NT2/D1 (cell line): ENCODE results near the gene CCDC80.
"Not testable (repeated sequence)": the region's sequence is repeated elsewhere in the genome, so short reads cannot be mapped to it uniquely, and the experiment has no call there.

Source experiments
- DNase-seq: peaks from one replicate; pipeline ENCODE4 v3.0.0-alpha.2; 2011; ENCODE audit warnings: low read depth, low spot score
- H3K27me3 ChIP-seq: 2 replicates; pipeline ENCODE4 v1.6.0; 2011; ENCODE audit warnings: mild to moderate bottlenecking; ENCODE audit not compliant: insufficient read length, insufficient read depth
- H3K36me3 ChIP-seq: 2 replicates; pipeline ENCODE4 v1.6.1; 2011; ENCODE audit warnings: mild to moderate bottlenecking, low read length, mixed read lengths; ENCODE audit not compliant: insufficient read depth, insufficient read length
- H3K4me1 ChIP-seq: 2 replicates; pipeline ENCODE4 v1.5.1; 2011; ENCODE audit not compliant: insufficient read depth, insufficient read length
- H3K4me3 ChIP-seq: 2 replicates; pipeline ENCODE4 v1.5.1; 2011; ENCODE audit warnings: low read depth; ENCODE audit not compliant: insufficient read length
- H3K9ac ChIP-seq: 2 replicates; pipeline ENCODE4 v1.6.0; 2011; ENCODE audit warnings: low read depth; ENCODE audit not compliant: insufficient read length
- H3K9me3 ChIP-seq: 2 replicates; pipeline ENCODE4 v1.5.1; 2011; ENCODE audit warnings: mild to moderate bottlenecking, low read length; ENCODE audit not compliant: insufficient read depth
- SUZ12 ChIP-seq: IDR thresholded peaks from 2 replicates; pipeline ENCODE4 v1.6.1; 2011; ENCODE audit not compliant: insufficient read length, insufficient read depth; ENCODE audit errors: extremely low read depth
- YY1 ChIP-seq: IDR thresholded peaks from 2 replicates; pipeline ENCODE4 v1.6.1; 2011; ENCODE audit not compliant: insufficient read length, insufficient read depth
- ZNF274 ChIP-seq: IDR thresholded peaks from 2 replicates; pipeline ENCODE4 v1.6.1; 2011; ENCODE audit warnings: mild to moderate bottlenecking, low read depth, low read length

Gene CCDC80

GRCh38 chr3:112583105-112583504, 57.8 kb downstream of the CCDC80 start:
- TF ChIP-seq YY1 (no peak), ZNF274 (no peak), SUZ12 (no peak)
- H3K4me1 ChIP-seq, result no peaks in the 10 kb centered on the region
- no peak overlapping the region for H3K9ac ChIP-seq
- DNase-seq, result no peak
- no peaks in the 10 kb centered on the region for H3K9me3 ChIP-seq
- H3K4me3 ChIP-seq, result no peak overlapping the region
- H3K27me3 ChIP-seq, result no peaks in the 10 kb centered on the region
- H3K36me3 ChIP-seq, result peaks cover 36% of the 10 kb centered on the region

- peak; percentile 39 for DNase-seq
- H3K9me3 ChIP-seq, result no peaks in the 10 kb centered on the region
- peaks cover 36% of the 10 kb centered on the region for H3K36me3 ChIP-seq
- no peak for TF ChIP-seq ZNF274
- TF ChIP-seq SUZ12, result no peak
- no peak for TF ChIP-seq YY1
- H3K9ac ChIP-seq, result no peak overlapping the region
- H3K4me1 ChIP-seq, result no peaks in the 10 kb centered on the region
- H3K4me3 ChIP-seq, result no peak overlapping the region
- no peaks in the 10 kb centered on the region for H3K27me3 ChIP-seq
Observed at GRCh38 chr3:112582244-112582874, 58.6 kb downstream of the CCDC80 start.

GRCh38 chr3:112579697-112580096, 61.2 kb downstream of the CCDC80 start:
- TF ChIP-seq YY1, result no peak
- TF ChIP-seq SUZ12, result no peak
- TF ChIP-seq ZNF274, result no peak
- no peaks in the 10 kb centered on the region for H3K9me3 ChIP-seq
- H3K36me3 ChIP-seq, result peaks cover 33% of the 10 kb centered on the region
- DNase-seq, result no peak
- no peaks in the 10 kb centered on the region for H3K27me3 ChIP-seq
- H3K4me3 ChIP-seq, result no peak overlapping the region
- no peak overlapping the region for H3K9ac ChIP-seq
- no peaks in the 10 kb centered on the region for H3K4me1 ChIP-seq

- Histone ChIP-seq H3K36me3 (peaks cover 33% of the 10 kb centered on the region), H3K9me3 (no peaks in the 10 kb centered on the region), H3K4me1 (no peaks in the 10 kb centered on the region)
Observed at GRCh38 chr3:112579232-112579631, 61.7 kb downstream of the CCDC80 start.

GRCh38 chr3:112572701-112573100, 68.2 kb downstream of the CCDC80 start:
- no peaks in the 10 kb centered on the region for H3K4me1 ChIP-seq
- no peak overlapping the region for H3K4me3 ChIP-seq
- no peaks in the 10 kb centered on the region for H3K9me3 ChIP-seq
- no peak for TF ChIP-seq ZNF274
- no peak for TF ChIP-seq SUZ12
- no peak for TF ChIP-seq YY1
- H3K9ac ChIP-seq, result no peak overlapping the region
- no peaks in the 10 kb centered on the region for H3K27me3 ChIP-seq
- peaks cover 71% of the 10 kb centered on the region for H3K36me3 ChIP-seq
- DNase-seq, result no peak

More at GRCh38 chr3:112579232-112579631, 61.7 kb downstream of the CCDC80 start:
- Histone ChIP-seq H3K4me3 (no peak overlapping the region), H3K27me3 (no peaks in the 10 kb centered on the region), H3K9ac (no peak overlapping the region)
- TF ChIP-seq ZNF274 (no peak), SUZ12 (no peak), YY1 (no peak)
- no peak for DNase-seq

GRCh38 chr3:112569265-112569664, 71.7 kb downstream of the CCDC80 start:
- TF ChIP-seq ZNF274, result no peak
- no peak for TF ChIP-seq YY1
- TF ChIP-seq SUZ12, result no peak
- no peak for DNase-seq
- Histone ChIP-seq H3K4me3 (no peak overlapping the region), H3K4me1 (no peaks in the 10 kb centered on the region), H3K36me3 (peaks cover 61% of the 10 kb centered on the region), H3K9me3 (no peaks in the 10 kb centered on the region), H3K27me3 (no peaks in the 10 kb centered on the region), H3K9ac (no peak overlapping the region)

- Histone ChIP-seq H3K27me3 (no peaks in the 10 kb centered on the region), H3K4me1 (no peaks in the 10 kb centered on the region), H3K36me3 (peaks cover 55% of the 10 kb centered on the region), H3K9me3 (no peaks in the 10 kb centered on the region), H3K4me3 (no peak overlapping the region), H3K9ac (no peak overlapping the region)
- no peak for TF ChIP-seq SUZ12
- TF ChIP-seq ZNF274, result no peak
- no peak for TF ChIP-seq YY1
- DNase-seq, result no peak
Observed at GRCh38 chr3:112568642-112569041, 72.3 kb downstream of the CCDC80 start.

- no peak for TF ChIP-seq SUZ12
- no peak for TF ChIP-seq YY1
- no peak for TF ChIP-seq ZNF274
- no peak for DNase-seq
- Histone ChIP-seq H3K4me3 (no peak overlapping the region), H3K4me1 (no peaks in the 10 kb centered on the region), H3K36me3 (peaks cover 21% of the 10 kb centered on the region), H3K27me3 (no peaks in the 10 kb centered on the region), H3K9me3 (no peaks in the 10 kb centered on the region), H3K9ac (no peak overlapping the region)
Observed at GRCh38 chr3:112564940-112565305, 76.0 kb downstream of the CCDC80 start.

- H3K9me3 ChIP-seq, H3K4me3 ChIP-seq, H3K9ac ChIP-seq, H3K4me1 ChIP-seq, H3K27me3 ChIP-seq: not testable (repeated sequence)
- DNase-seq, result peak; percentile 54
- H3K36me3 ChIP-seq, result peaks cover 17% of the 10 kb centered on the region
Observed at GRCh38 chr3:112564247-112564939, 76.5 kb downstream of the CCDC80 start.
